GM12892 (cell line): ENCODE data around the gene TBC1D3. TPM values are rescaled to one million over a fixed set of nuclear protein-coding genes. Genes with fewer than 3 reads are reported as not detected.
"Not testable (repeated sequence)": the region's sequence is repeated elsewhere in the genome, so short reads cannot be mapped to it uniquely, and the experiment has no call there.

Experiments used
- DNase-seq: peaks from one replicate; pipeline ENCODE4 v3.0.0; 2011; ENCODE audit not compliant: insufficient read length
- FAIRE-seq: peaks from 2 replicates; lab custom pipeline; 2011; peaks lifted over from hg19 to GRCh38; lab: Jason Lieb, UNC
- polyA plus RNA-seq: library from polyadenylated mRNA; unstranded; fragments of >200 nt; gene quantifications from one replicate; pipeline ENCODE4 v1.2.1, GENCODE V29; 2012; ENCODE audit warnings: missing spikeins, inconsistent platforms; ENCODE audit not compliant: missing spikeins

Gene TBC1D3
- polyA plus RNA-seq, result not detected

- not testable (repeated sequence) for DNase-seq, FAIRE-seq
Observed at GRCh38 chr17:38192455-38192854, at the start of gene TBC1D3. TBC1D3 (minus strand) TSS chr17:38192555; CDS start chr17:38191029, 1,526 bp downstream.

GRCh38 chr17:38232790-38233189, 40.4 kb upstream of the TBC1D3 start:
- DNase-seq, FAIRE-seq: not testable (repeated sequence)

- DNase-seq, FAIRE-seq: not testable (repeated sequence)
Observed at GRCh38 chr17:38225844-38226495, 33.6 kb upstream of the TBC1D3 start.

DNA sequence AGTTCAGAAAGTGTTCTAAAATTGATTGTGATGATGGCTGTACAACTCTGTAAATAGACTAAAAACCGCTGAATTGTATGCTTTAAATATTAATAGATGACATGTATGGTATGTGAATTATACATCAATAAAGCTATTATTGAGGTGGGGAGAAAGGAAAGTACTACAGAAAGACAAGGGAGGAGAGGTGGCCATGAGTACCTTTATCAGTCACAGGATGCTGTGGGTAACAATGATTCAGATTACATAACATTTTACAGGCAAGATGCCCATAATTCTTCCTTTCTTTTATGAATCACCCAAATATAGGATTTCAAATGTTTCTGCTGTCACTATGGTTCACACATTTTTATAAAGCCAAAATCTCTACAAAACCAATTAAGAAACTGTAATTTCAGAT, 28.5 kb upstream of the TBC1D3 start:
- FAIRE-seq, DNase-seq: not testable (repeated sequence)

GRCh38 chr17:38200271-38200670, 7.9 kb upstream of the TBC1D3 start:
- not testable (repeated sequence) for FAIRE-seq, DNase-seq

DNA sequence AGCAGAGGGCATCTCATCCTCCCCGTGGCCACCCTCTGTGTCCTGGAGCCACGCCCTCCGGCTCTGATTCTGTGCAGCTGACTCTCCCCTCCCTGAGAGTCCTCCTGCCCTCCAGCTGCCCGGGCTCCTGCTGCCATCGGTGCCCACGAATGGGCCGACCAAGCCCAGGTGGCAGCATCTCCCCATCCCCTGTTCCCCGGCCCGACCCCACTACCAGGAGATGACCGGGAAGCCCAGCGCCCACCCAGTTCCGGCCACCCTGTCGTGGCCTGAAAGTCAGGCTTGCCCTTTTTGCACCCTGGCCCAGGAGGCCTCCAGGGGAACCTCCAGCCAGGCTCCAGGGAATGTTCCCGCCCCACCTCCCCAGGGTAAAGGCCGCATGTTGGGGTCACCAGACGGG, 57.5 kb downstream of the TBC1D3 start:
- FAIRE-seq, DNase-seq: not testable (repeated sequence)
